Measurements from ENCODE around the gene SFTA2.
"Not testable (repeated sequence)": the region's sequence is repeated elsewhere in the genome, so short reads cannot be mapped to it uniquely, and the experiment has no call there.

SFTA2 gene

DNA sequence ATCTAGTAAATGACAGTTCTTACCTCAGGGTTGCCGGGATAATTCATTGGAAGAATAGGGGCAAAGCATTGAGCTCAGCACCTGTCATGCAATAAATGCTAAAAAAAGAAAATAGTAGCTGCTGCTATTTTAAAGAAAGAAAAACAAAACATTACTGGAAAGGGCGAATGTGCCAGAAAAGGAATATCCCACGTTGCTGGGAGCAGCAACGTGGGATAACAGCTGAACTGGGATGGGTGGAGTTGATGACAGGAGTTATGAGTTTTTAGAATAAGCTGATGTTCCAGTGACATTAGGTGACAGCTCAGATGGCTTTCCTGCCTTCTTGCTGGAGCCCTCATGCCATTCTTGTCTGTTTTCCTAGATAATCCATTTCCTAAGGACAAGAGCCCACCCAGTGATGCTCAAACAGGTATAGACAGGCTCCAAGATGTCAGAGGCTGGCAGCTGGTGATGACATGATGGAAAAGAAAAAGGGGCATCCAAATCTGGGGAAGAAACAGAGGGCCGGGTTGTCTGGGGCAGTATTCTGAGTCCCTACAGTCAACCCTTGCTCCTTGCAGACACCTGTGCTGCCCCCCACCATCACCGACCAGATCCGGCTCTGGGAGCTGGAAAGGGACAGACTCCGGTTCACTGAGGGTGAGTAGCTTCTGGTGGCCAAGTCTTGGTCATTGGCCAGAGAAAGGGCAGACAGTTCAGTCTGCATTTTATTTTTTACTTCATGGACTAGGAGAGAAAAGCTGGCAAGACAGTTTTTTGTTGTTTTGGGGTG lies 19.0 kb downstream of the SFTA2 start:
- DNase-seq: no peak

DNA sequence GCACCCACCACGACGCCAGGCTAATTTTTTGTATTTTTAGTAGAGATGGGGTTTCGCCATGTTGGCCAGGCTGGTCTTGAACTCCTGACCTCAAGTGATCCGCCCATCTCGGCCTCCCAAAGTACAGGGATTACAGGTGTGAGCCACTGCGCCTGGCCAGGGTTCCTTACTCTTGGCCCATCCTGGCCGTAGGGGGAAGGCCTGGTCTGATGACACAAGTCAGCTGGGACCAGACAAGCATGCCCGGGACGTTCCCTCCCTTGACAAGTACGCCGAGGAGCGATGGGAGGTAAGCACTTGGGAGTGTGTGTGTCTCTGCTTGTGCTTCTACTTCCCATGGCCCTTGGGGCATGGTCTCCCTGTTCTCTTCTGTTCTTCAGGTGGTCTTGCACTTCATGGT lies 21.5 kb downstream of the SFTA2 start:
- not testable (repeated sequence) for DNase-seq

DNA sequence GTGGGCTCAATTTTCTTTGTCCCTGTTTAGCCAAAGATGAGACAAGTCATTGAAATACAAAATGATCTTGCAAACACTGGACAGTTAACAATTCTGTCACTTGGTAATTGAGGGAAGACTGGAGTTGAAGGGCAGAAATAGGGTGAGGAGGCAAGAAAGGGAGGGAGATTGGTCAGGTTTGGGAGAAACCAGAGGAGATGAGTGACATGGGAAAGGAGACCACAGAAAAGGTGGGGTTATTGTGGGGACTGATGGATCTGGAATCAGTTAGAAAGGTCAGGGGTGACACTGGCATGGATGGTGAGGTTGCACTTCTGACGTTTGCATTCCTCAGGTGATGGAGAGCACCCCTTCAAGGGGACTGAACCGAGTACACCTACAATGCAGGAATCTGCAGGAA lies 23.3 kb downstream of the SFTA2 start:
- DNase-seq: no peak

DNA sequence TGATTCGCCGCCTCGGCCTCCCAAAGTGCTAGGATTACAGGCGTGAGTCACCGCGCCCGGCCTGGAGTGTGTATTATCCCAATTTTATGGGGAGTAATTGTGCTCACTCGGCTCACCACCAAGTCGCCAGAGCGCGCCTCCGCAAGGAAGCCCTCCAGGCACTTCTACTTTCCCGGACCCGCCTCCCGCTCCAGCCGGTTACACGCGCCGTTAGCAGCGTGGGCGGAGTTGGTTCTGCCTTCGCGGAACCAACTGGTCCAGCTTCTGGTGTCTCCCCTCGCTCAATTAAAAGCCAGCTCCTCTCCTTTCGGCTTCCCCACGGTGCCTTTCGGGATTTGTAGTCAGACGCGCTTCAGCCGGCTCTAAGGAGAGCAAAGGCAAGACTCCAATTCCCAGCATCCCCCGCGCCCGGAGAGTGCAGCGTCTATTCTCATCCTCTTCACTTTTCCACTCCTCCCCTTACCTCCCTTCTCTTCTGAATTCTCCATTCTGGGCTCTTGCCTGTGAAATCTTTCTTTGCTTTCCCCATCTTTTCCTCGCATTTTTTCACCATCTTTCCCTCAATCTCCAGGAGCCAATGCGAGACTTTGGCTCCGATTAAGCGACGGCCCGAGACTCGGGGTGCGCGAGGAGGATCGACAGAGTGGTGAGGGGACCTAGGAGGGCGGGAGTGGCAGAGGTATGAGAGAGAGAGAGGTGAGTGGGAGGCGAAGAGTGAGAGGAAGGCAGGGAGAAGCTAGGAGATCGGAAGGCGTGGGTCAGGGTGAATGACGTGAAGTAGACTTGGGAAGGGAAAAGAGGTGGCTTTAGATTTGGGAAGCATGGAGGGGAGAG lies 24.0 kb downstream of the SFTA2 start, which contains the start of gene GTF2H4:
Gene GTF2H4 (plus strand): TSS at position 450 of the 834 bp plus-strand sequence.
- DNase-seq: peak; percentile 96

DNA sequence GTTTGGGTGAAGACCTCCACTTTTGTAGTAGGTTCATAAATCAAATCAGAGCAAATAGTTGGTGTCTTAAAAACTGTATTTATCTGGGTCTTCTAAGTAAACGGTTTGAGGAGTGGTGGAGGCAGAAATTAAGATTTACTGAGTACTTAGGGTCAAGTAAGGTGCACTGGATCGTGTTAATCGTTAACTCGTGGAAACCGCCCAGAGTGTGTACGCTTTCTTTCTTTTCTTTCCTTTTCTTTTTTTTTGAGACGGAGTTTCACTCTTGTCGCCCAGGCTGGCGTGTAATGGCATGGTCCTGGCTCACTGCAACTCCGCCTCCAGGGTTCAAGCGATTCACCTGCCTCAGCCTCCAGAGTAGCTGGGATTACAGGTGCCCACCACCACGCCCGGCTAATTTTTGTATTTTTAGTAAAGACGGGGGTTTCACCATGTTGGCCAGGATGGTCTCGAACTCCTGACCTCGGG lies 24.6 kb downstream of the SFTA2 start:
- not testable (repeated sequence) for DNase-seq

DNA sequence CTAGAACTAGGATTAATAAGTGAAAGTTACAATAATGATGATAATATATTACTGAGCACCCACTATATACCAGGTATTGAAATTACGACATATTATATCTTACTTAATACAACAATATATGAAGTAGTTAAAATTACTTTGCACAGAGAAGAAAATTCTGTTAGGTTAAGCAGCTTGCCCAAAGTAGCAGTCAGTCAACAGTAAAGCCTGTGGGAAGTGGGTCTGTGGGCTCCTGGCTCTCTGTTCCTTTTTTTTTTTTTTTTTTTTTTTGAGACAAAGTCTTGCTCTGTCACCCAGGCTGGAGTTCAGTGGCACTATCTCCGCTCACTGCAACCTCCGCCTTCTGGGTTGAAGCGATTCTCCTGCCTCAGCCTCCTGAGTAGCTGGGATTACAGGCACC lies 28.7 kb downstream of the SFTA2 start:
- no peak for DNase-seq

DNA sequence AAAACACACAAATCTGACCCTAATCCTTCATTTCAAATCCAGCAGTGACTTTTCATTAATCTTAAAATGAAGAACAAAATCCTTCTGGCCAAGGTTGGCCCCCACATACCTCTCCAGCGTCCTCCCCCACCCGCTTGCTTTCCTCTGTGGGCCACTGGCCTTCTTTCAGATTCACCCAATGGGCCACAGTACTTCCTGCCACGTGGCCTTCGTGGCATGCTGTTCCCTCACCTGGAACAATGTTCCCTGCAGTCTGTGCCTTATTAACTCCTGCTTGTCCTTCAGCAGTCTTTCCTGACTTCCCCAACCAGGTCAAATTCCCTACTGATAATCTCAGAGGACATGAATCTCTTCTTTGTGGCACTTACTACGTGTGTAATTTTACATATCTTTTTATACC lies 29.3 kb downstream of the SFTA2 start:
- DNase-seq: no peak

DNA sequence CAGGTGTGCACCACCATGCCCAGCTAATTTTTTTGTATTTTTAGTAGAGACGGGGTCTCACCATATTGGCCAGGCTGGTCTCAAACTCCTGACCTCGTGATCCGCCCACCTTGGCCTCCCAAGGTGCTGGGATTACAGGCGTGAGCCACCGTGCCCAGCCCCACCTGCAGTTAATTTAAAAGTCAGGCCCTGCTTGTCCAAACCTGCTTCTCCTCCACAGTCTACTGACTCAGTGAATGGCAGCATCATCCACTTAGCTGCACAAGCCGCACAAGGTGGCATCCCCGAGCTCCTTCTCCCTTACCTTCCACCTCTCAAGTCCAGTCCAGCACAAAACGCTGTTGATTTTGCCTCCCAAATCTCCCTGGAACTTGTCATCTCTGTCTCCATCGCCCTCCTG lies 29.8 kb downstream of the SFTA2 start:
- DNase-seq: not testable (repeated sequence)

DNA sequence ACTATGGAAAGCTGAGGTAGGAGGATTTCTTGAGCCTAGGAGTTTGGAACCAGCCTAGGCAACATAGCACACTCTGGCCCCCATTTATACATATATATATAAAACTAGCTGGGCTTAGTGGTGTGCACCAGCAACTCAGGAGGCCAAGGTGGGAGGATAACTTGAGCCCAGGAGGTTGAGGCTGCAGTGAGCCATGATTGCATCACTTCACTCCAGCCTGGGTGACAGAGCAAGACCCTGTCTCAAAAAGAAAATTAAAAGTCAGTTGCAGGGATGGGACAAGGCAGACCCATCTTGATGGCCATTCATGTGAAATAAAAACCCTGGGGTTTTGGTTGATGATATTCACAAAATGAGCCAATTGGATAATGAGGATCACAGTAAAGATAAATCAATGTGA lies 30.5 kb downstream of the SFTA2 start:
- DNase-seq: no peak

DNA sequence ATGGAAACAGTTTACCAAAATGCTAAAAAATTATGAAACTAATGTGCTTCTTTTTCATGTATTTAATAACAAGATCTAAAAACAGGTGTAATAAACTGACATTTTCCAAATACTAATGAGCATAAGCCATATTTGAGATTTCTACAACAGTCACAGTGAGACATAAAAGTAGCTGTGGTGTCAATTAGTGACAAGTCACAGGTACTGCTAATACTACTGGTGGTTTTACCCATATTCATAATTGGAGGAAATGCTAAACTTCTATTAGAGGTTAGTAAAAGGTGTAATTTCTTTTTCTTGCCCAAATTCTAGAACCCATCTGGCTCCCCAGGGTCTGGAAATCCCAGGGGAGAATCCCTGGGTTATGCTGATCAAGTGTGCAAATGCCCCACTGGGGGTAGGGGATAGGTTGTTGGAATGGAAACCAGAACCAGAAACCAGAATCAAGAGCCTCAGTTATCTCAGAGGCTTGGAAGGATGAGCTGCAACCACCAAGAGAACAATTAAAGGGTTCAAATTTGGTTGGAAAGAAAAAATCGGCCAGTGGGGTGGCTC lies 31.0 kb downstream of the SFTA2 start:
- DNase-seq: no peak

DNA sequence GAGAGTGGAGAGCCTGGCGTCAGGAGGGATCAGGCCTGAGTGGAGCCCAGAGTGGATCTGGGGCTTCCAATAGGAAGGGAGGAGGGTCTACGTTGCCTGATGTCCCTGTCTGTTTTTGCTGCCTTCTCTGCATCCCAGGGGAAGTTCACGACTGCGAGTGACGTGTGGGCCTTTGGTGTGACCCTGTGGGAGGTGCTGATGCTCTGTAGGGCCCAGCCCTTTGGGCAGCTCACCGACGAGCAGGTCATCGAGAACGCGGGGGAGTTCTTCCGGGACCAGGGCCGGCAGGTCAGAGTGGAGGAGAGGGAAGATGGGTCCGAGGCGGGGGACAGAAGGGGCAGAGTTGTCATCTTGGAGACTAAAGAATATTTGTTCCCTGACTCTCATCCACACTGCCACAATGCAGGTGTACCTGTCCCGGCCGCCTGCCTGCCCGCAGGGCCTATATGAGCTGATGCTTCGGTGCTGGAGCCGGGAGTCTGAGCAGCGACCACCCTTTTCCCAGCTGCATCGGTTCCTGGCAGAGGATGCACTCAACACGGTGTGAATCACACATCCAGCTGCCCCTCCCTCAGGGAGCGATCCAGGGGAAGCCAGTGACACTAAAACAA lies 33.1 kb downstream of the SFTA2 start:
- DNase-seq: no peak

DNA sequence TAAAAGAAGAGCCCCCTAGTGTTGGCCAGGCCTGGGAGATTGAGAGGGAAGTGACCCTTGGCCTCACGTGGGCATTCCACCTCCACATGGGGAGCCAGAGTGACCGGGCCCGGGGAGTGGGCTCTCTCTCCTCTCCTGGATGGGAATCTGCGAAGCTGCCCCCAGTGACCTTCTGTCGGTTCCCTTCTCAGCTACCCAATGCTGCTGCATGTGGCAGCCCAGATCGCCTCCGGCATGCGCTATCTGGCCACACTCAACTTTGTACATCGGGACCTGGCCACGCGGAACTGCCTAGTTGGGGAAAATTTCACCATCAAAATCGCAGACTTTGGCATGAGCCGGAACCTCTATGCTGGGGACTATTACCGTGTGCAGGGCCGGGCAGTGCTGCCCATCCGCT lies 34.1 kb downstream of the SFTA2 start:
- DNase-seq: no peak

DNA sequence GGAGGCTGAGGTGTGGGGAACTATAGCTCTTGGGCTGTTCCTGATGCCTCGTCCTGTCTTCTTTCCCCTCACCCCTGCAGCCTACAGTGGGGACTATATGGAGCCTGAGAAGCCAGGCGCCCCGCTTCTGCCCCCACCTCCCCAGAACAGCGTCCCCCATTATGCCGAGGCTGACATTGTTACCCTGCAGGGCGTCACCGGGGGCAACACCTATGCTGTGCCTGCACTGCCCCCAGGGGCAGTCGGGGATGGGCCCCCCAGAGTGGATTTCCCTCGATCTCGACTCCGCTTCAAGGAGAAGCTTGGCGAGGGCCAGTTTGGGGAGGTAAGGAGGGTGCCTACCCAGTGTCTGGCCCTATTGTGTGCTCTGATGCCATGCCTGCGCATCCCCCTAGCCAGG lies 35.4 kb downstream of the SFTA2 start:
- no peak for DNase-seq

DNA sequence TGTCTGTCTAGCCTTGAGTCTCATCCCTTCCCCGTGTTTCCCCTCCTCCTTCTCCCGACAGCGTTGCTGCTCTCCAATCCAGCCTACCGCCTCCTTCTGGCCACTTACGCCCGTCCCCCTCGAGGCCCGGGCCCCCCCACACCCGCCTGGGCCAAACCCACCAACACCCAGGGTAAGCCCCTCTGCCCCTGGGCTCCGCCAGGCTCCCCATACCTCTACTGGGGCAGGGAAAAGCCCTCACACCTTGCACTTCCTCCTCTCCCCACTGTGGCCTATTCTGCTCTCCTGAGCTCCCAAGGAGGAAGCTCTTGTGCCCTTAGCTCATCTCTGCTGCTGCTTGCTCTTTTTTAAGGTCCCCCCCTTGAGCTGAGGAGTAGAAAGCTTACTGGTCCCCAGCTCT lies 36.6 kb downstream of the SFTA2 start:
- DNase-seq: no peak

DNA sequence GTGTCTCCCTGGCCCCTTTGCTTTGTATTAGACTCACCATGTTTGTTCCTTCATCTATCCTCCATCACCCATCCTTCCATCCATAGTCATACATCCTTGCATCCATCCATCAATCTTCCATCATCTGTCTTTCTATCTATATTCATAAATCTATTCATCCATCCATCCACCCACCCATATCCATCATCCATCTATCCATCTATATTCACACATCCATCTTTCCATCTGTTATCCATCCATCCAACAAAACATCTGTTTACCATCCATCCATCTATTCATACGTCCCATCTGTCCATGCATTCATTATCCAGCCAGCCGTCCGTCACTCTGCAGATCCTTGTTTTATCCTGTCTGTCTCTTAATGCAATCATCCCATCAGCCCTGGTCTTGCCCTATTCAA lies 37.0 kb downstream of the SFTA2 start:
- no peak for DNase-seq

DNA sequence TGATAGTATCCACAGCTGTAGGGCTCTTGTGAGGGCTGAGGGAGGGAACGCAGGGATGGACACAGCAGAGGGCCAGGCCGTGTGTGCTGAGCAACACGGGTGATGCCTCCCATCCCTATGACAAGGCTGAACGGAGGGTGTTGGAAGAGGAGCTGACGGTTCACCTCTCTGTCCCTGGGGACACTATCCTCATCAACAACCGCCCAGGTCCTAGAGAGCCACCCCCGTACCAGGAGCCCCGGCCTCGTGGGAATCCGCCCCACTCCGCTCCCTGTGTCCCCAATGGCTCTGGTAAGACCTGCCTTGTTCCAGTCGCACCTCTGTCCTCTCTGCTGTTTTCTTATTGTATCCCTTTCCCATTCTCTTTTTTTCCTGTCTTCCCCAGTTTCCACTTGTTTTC lies 37.6 kb downstream of the SFTA2 start:
- no peak for DNase-seq

DNA sequence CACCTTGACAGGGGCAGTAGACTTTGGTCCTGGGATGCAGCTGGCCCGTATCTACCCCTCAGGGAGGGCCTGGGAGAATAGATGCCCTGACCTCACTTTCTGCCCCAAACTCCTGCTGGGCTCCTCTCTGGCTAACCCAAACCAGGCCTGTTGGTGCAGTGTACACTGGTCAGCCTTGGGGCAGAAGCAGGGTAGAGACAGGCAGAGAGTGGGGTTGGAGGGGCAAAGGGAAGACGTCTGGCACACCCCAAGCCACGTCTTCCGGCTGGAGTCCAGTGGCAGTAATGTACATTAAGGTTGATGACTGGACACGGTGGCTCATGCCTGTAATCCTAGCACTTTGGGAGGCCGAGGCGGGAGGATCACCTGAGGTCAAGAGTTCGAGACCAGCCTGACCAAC lies 38.3 kb downstream of the SFTA2 start:
- no peak for DNase-seq

DNA sequence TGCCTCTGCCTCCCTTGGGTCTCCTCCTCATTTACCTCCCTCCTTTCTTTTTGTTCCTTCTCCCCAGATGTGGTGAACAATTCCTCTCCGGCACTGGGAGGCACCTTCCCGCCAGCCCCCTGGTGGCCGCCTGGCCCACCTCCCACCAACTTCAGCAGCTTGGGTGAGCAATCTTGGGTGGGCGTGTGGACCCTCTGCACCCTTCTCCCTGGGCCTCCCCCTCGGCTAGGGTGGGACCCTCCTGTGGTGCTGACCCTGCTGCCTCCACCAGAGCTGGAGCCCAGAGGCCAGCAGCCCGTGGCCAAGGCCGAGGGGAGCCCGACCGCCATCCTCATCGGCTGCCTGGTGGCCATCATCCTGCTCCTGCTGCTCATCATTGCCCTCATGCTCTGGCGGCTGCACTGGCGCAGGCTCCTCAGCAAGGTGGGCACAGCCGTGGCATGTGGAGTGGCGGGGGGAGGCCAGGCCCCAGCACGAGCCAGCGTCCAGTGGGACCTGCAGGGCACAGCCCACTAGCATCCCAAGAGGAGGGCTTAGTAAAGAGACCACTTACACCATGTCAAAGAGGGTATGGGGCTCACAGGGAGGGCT lies 38.9 kb downstream of the SFTA2 start:
- DNase-seq: no peak

DNA sequence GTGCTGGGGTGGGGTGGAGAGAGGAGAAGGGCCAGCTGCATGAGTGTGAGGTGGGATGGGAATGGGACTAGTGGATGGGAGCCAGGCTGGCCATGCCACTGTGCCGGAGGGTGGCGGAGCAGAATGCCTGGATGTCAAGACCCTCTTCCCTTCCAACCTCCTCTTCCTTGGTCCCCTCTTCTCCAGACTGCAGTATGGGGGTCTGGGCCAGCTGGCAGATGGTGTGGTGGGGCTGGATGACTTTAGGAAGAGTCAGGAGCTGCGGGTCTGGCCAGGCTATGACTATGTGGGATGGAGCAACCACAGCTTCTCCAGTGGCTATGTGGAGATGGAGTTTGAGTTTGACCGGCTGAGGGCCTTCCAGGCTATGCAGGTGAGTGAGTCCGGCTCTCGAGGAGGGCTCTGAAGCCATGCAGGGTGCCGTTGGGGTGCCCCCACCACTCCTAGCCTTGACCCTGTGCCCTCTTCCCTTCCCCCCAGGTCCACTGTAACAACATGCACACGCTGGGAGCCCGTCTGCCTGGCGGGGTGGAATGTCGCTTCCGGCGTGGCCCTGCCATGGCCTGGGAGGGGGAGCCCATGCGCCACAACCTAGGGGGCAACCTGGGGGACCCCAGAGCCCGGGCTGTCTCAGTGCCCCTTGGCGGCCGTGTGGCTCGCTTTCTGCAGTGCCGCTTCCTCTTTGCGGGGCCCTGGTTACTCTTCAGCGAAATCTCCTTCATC lies 40.0 kb downstream of the SFTA2 start:
- DNase-seq: no peak

DNA sequence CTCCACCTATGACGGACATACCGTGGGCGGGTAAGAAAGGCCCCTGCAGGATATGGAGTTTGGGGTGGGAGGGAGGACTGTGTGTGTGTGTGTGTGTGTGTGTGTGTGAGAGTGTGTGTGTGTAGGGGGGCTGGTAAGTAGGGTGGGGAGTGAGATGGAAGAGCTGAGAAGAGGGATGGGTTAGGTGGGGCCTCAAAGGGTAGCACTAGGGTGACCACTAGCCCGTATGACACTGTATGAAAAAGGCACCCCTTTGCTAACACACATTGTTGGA lies 40.6 kb downstream of the SFTA2 start:
- no peak for DNase-seq

DNA sequence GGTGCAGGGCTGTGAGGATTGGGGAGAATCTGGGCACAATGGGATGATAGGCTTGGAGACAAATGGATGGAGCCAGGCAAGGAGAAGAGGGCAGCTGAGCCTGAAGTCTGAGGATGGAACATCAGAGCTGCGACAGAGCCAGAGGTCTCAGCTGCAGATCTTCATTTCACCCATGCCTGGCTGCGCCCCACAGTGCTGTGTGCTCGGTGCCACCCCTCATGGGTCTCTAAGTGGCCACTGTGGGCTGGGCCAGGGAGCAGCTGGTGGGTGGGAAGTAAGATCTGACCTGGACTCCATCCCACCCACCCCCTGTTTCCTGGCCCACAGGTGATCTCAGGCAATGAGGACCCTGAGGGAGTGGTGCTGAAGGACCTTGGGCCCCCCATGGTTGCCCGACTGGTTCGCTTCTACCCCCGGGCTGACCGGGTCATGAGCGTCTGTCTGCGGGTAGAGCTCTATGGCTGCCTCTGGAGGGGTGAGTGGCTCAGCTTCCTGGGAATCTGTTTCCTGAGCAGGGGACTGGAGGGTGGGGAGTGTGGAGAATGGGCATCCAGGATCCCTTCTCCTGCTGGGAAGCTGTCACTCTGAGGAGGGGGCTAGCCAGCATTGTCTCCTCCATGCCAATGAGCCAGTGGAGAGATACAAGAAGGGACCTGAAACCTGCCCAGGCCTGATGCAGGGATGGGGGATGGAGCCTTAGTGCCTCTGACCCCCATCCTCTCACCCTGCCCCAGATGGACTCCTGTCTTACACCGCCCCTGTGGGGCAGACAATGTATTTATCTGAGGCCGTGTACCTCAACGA lies 41.1 kb downstream of the SFTA2 start:
- DNase-seq: no peak
